CD4-positive, alpha-beta memory T cell (primary cell): ENCODE measurements around the gene FBXL14. TPM values are rescaled to one million over a fixed set of nuclear protein-coding genes. Genes with fewer than 3 reads are reported as not detected.

Source experiments
- CTCF ChIA-PET: fragments of 350-600 bp; sonication (Branson Sonifier 250); formaldehyde crosslinking; loops from one replicate; lab custom pipeline; 2021; ENCODE audit warnings: inconsistent platforms; ENCODE audit not compliant: partially characterized antibody; lab: Charles Lee
- POLR2A ChIA-PET: fragments of 350-600 bp; sonication (Branson Sonifier 250); formaldehyde crosslinking; loops from one replicate; lab custom pipeline; 2021; ENCODE audit not compliant: partially characterized antibody; lab: Charles Lee
- DNase-seq, 5 donors: peaks; one replicate each; pipeline versions ENCODE4 v3.0.0 to v3.0.0-alpha.2; 2020 to 2022; ENCODE audit warnings: mixed read lengths in 1 of 5
- H3K27ac ChIP-seq: one replicate; pipeline ENCODE4 v1.7.0; 2013; ENCODE audit warnings: low read depth, low read length
- H3K27me3 ChIP-seq: 2 replicates; pipeline ENCODE4 v1.7.0; 2013; ENCODE audit warnings: mild to moderate bottlenecking, low read length, moderate library complexity; ENCODE audit not compliant: insufficient read depth
- H3K36me3 ChIP-seq: 2 replicates; pipeline ENCODE4 v1.7.0; 2013; ENCODE audit warnings: mild to moderate bottlenecking, low read length, moderate library complexity; ENCODE audit not compliant: insufficient read depth
- H3K4me1 ChIP-seq: 2 replicates; pipeline ENCODE4 v1.7.0; 2013; ENCODE audit warnings: mild to moderate bottlenecking, low read length, moderate library complexity; ENCODE audit not compliant: insufficient read depth
- H3K4me3 ChIP-seq, 2 donors: one replicate each; pipeline ENCODE4 v1.7.0; 2013; ENCODE audit warnings: low read length in 2 of 2, mild to moderate bottlenecking in 1 of 2
- H3K9me3 ChIP-seq, 2 donors: one replicate each; pipeline ENCODE4 v1.7.0; 2013; ENCODE audit warnings: low read length in 2 of 2, control low read depth in 1 of 2; ENCODE audit not compliant: control insufficient read depth in 1 of 2
- H3K27ac Mint-ChIP-seq, 7 donors: one replicate each; pipeline ENCODE4 v1.8.0; 2020 to 2021; ENCODE audit warnings: mixed read lengths in 7 of 7, mild to moderate bottlenecking in 6 of 7, inconsistent platforms in 3 of 7, moderate library complexity in 3 of 7
- H3K27me3 Mint-ChIP-seq, 2 donors: one replicate each; pipeline ENCODE4 v1.8.0; 2020 to 2021; ENCODE audit warnings: mixed read lengths in 2 of 2
- H3K36me3 Mint-ChIP-seq, 2 donors: one replicate each; pipeline ENCODE4 v1.8.0; 2020 to 2021; ENCODE audit warnings: mixed read lengths in 2 of 2, inconsistent platforms in 1 of 2, mild to moderate bottlenecking in 1 of 2
- H3K4me1 Mint-ChIP-seq, 4 donors: one replicate each; pipeline ENCODE4 v1.8.0; 2020 to 2021; ENCODE audit warnings: mixed read lengths in 4 of 4, mild to moderate bottlenecking in 1 of 4
- H3K4me3 Mint-ChIP-seq, 8 donors: one replicate each; pipeline ENCODE4 v1.8.0; 2020 to 2021; ENCODE audit warnings: mixed read lengths in 8 of 8, mild to moderate bottlenecking in 7 of 8, moderate library complexity in 6 of 8, inconsistent platforms in 3 of 8
- H3K9me3 Mint-ChIP-seq, 8 donors: one replicate each; pipeline ENCODE4 v1.8.0; 2020 to 2021; ENCODE audit warnings: mixed read lengths in 8 of 8, mild to moderate bottlenecking in 5 of 8, inconsistent platforms in 3 of 8, moderate library complexity in 1 of 8
- intact Hi-C: fragments of 100-400 bp; cut with micrococcal nuclease; formaldehyde crosslinking; loops from one replicate; pipeline ENCODE4 v1.15.1; 2023
- polyA plus RNA-seq, 2 donors: library from polyadenylated mRNA; unstranded; fragments of 300-500 nt; fragmentation: Illumina TruSeq; gene quantifications; one replicate each; pipeline ENCODE4 v1.2.3, GENCODE V29; 2021
- total RNA-seq, 2 experiments: library from RNA; stranded (reverse); gene quantifications; one replicate each; pipeline ENCODE4 v1.2.3, GENCODE V29; 2021

Gene FBXL14
- total and polyA plus RNA-seq, 4 experiments from 2014 or later = 14.6 to 43.4 (median 35.4) TPM

DNA sequence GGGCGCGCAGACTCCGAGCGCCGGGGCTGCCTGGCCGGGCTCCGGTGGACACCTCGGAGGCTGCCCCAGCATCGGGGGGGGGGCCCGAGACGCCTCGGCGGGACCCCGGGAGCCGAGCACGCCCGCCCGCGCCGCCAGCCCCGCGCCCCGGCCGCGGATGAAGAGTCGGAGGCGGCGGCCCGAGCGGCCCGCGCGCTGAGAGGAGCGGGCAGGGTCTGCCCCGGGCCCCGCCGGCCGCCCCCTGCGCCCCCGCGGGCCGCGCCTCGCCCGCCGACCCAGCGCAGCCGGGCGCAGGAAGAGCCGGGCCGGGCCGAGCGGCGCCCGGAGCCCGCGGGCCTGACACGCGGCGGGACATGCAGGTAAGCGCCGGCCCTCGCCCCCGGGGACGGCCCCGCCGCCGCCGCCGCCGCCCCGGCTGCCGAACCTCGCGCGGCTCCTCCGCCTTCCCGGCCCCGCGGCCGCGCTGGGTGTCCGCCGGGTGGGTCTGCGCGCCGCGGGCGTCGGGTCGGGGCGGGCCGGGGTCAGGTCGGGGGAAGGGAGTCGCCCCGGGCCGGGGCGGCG, 63.7 kb downstream of the FBXL14 start:
- no peak overlapping the region for H3K4me3 ChIP-seq
- peak in 1 of 5 donors; percentile 15 for DNase-seq
- CTCF ChIA-PET = interaction anchor here (0.9 kb wide), 1 partner anchor 413 kb away, joined by 5 read pairs; no protein-coding TSS in a partner anchor
- no peak overlapping the region for H3K4me3 Mint-ChIP-seq
- H3K27ac Mint-ChIP-seq = no peak overlapping the region
- no peaks in the 10 kb centered on the region for H3K9me3 ChIP-seq
- intact Hi-C loops = loop anchor here (5.0 kb wide), 2 partner anchors 62 to 77 kb away; partner anchors contain the start of gene FBXL14
- peaks cover 37% of the 10 kb centered on the region for H3K4me1 ChIP-seq
- H3K27me3 Mint-ChIP-seq = peaks cover 40 to 50% of the 10 kb centered on the region in 2 donors
- H3K4me1 Mint-ChIP-seq = peaks cover 19 to 34% (median 26%) of the 10 kb centered on the region in 4 donors
- H3K27me3 ChIP-seq = peaks cover 30% of the 10 kb centered on the region
- POLR2A ChIA-PET = no interaction called here
- no peaks in the 10 kb centered on the region for H3K36me3 ChIP-seq
- no peaks in the 10 kb centered on the region for H3K9me3 Mint-ChIP-seq
- H3K36me3 Mint-ChIP-seq = no peaks in the 10 kb centered on the region
- no peak overlapping the region for H3K27ac ChIP-seq

DNA sequence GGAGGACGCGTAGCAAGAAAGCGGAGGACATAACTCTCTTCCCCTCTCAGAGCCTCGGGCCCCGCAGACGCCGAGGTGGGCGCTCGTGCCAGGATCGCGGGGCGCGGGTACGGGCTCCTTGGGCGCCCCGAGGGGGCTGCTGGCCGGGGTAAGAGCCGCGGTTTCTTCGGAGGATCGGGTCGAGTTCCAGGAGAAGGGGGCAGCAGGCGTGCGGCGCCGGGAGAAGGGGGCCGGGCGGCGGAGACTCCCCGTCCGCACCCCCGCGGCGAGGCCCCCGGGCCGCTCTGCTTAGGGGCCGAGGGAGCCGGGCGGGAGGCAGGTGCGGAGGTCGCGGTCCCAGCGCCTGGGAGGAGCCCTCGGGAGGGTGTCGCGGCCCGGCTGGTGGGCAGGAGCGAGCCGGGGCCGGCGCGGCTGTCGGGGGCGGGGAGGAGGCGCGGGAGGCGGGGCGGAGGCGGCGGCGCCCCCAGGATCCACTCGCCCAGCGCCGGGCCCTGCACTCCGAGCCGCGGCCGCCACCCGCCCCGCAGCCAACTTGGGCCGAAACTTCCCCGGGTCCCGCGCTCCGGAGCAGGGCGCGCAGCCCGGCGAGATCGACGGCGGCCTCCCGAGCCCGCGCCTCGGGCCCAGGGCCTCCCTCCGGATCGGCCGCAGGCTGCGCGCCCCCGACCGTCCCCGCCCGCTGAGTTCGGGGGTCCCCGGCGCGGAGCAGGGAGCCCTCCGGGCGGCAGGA, 64.4 kb downstream of the FBXL14 start:
- Histone ChIP-seq H3K27ac (no peak overlapping the region), H3K36me3 (no peaks in the 10 kb centered on the region), H3K4me1 (peaks cover 37% of the 10 kb centered on the region), H3K27me3 (peaks cover 24% of the 10 kb centered on the region), H3K4me3 (no peak overlapping the region), H3K9me3 (no peaks in the 10 kb centered on the region)
- H3K4me3 Mint-ChIP-seq = peak overlapping the region; percentile 80 to 92 (median 85)
- peak in 1 of 5 donors; percentile 7 for DNase-seq
- H3K27me3 Mint-ChIP-seq = peaks cover 43 to 54% of the 10 kb centered on the region in 2 donors
- CTCF ChIA-PET = no interaction called here
- intact Hi-C loops = loop anchor here (5.0 kb wide), 2 partner anchors 62 to 77 kb away; partner anchors contain the start of gene FBXL14
- H3K36me3 Mint-ChIP-seq = no peaks in the 10 kb centered on the region
- H3K27ac Mint-ChIP-seq = peak overlapping the region in 1 of 7 donors; percentile 62
- H3K9me3 Mint-ChIP-seq = no peaks in the 10 kb centered on the region
- peaks cover 19 to 34% (median 26%) of the 10 kb centered on the region in 4 donors for H3K4me1 Mint-ChIP-seq
- POLR2A ChIA-PET = interaction anchor here (1.3 kb wide), 1 partner anchor 64 kb away, joined by 3 read pairs; the partner anchor contains the start of gene FBXL14

DNA sequence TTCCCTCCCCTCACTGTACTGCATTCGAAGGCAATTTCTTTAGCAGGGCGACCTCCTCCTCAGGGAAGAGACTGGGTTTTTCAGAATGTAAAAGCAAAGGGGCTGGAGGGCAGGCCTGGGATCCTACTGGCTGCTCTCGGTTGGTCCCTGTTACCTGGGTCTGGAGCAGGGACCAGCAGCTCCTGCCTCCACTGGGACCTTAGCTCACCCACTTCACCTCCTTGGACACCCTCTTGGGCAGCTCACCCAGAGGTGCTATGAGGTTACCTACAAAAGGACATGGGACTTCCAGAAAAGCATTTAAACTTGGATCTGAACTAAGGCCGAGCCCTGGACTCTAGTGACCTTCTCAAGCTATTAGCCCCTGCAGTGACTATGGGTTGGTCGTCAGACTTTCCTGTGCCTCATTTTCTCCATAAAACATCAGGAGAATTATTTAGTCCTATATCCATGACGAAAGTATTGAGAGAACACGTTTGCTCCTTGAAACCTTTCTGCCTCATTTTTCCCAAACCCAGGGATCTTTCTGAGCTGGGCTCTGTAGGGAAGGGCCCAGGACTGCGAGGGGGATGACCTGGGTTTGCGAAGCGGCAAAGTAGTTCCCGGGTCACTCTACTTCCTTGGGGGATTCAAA, 65.0 kb downstream of the FBXL14 start:
- Mint-ChIP-seq H3K4me3 (peak overlapping the region; percentile 80 to 92 (median 85)), H3K36me3 (no peaks in the 10 kb centered on the region), H3K27me3 (peaks cover 43 to 54% of the 10 kb centered on the region in 2 donors), H3K27ac (peak overlapping the region in 2 of 7 donors; percentile 32 to 62), H3K9me3 (no peaks in the 10 kb centered on the region), H3K4me1 (peaks cover 19 to 34% (median 26%) of the 10 kb centered on the region in 4 donors)
- intact Hi-C loops = no loop called here
- no peak for DNase-seq
- Histone ChIP-seq H3K4me1 (peaks cover 31% of the 10 kb centered on the region), H3K27ac (no peak overlapping the region), H3K27me3 (peaks cover 24% of the 10 kb centered on the region), H3K9me3 (no peaks in the 10 kb centered on the region), H3K4me3 (no peak overlapping the region), H3K36me3 (no peaks in the 10 kb centered on the region)
- POLR2A ChIA-PET = interaction anchor here (1.3 kb wide), 1 partner anchor 64 kb away, joined by 3 read pairs; the partner anchor contains the start of gene FBXL14
- CTCF ChIA-PET = interaction anchor here (1.0 kb wide), 1 partner anchor 412 kb away, joined by 3 read pairs; no protein-coding TSS in a partner anchor

DNA sequence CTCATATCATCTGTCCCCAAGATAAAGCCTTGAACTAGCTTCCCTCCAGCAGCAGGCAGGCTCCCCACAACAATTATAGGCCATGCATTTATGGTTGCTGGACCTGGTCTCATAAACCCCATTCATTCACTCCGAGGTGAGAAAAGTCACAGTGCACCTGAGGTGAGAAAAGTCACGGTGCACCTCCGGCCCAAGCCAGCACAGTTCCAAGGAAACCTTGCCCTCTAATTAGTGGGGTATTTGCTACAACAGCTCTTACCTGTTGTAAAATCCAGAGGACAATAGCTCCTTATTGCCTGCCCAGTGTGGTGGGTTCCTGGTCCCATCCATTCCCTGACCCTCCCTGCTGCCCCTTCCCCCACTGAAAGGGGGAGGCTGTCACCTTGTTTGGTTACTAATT, 65.6 kb downstream of the FBXL14 start:
- POLR2A ChIA-PET = interaction anchor here (1.3 kb wide), 1 partner anchor 65 kb away, joined by 3 read pairs; the partner anchor contains the start of gene FBXL14
- H3K27me3 Mint-ChIP-seq = peaks cover 46 to 57% of the 10 kb centered on the region in 2 donors
- no peaks in the 10 kb centered on the region for H3K9me3 Mint-ChIP-seq
- peak overlapping the region in 2 of 8 donors; percentile 3 to 59 for H3K4me3 Mint-ChIP-seq
- intact Hi-C loops = no loop called here
- Histone ChIP-seq H3K27ac (no peak overlapping the region), H3K4me3 (no peak overlapping the region), H3K27me3 (peaks cover 28% of the 10 kb centered on the region), H3K4me1 (peaks cover 26% of the 10 kb centered on the region), H3K9me3 (no peaks in the 10 kb centered on the region), H3K36me3 (no peaks in the 10 kb centered on the region)
- no peaks in the 10 kb centered on the region for H3K36me3 Mint-ChIP-seq
- CTCF ChIA-PET = interaction anchor here (1.0 kb wide), 1 partner anchor 411 kb away, joined by 3 read pairs; no protein-coding TSS in a partner anchor
- H3K4me1 Mint-ChIP-seq = peaks cover 18 to 30% (median 23%) of the 10 kb centered on the region in 4 donors
- DNase-seq = no peak
- H3K27ac Mint-ChIP-seq = no peak overlapping the region

DNA sequence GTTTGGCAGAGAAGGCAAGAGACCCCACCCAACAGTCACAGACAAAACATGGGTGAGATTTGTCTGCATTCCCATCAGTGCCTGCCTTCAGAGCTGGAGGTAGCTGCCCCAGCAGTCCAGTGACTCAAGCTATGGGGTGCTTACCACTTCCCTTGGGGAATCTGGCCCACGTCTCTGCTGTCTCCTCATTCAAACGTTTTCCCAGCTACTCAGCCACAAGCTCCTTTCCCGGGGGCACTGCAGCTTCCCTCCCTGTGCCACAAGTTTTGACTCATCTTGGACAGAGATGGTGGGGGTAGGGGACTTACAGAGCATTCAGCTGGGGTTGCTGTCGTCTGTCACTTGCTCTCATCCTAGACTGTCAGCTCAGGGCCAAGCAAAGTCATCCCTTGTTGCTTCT, 66.6 kb downstream of the FBXL14 start:
- DNase-seq = no peak
- POLR2A ChIA-PET = no interaction called here
- peaks cover 28% of the 10 kb centered on the region for H3K27me3 ChIP-seq
- intact Hi-C loops = no loop called here
- no peak overlapping the region for H3K27ac ChIP-seq
- H3K36me3 Mint-ChIP-seq = no peaks in the 10 kb centered on the region
- peak overlapping the region in 1 of 8 donors; percentile 2 for H3K4me3 Mint-ChIP-seq
- H3K27ac Mint-ChIP-seq = no peak overlapping the region
- H3K4me1 Mint-ChIP-seq = peaks cover 9 to 20% (median 14%) of the 10 kb centered on the region in 4 donors
- no peak overlapping the region for H3K4me3 ChIP-seq
- H3K27me3 Mint-ChIP-seq = peaks cover 45 to 52% of the 10 kb centered on the region in 2 donors
- CTCF ChIA-PET = interaction anchor here (0.6 kb wide), 1 partner anchor 12 kb away, joined by 4 read pairs; no protein-coding TSS in a partner anchor
- peaks cover 16% of the 10 kb centered on the region for H3K4me1 ChIP-seq
- H3K9me3 Mint-ChIP-seq = no peaks in the 10 kb centered on the region
- no peaks in the 10 kb centered on the region for H3K9me3 ChIP-seq
- no peaks in the 10 kb centered on the region for H3K36me3 ChIP-seq

DNA sequence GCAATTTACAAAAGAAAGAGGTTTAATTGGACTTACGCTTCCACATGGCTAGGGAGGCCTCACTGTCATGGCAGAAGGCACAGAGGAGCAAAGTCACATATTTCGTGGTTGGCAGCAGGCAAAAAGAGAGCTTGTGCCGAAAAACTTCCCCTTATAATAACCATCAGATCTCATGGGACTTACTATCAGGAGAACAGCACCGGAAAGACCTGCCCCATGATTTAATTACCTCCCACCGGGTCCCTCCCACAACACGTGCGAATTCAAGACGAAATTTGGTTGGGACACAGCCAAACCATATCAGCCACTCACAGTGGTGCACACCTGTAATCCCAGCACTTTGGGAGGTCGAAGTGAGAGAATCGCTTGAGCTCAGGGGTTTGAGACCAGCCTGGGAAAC, 68.5 kb downstream of the FBXL14 start:
- no peaks in the 10 kb centered on the region for H3K9me3 ChIP-seq
- no peaks in the 10 kb centered on the region for H3K9me3 Mint-ChIP-seq
- no peak overlapping the region for H3K27ac Mint-ChIP-seq
- no peak overlapping the region for H3K27ac ChIP-seq
- no peak overlapping the region for H3K4me3 Mint-ChIP-seq
- H3K27me3 ChIP-seq = peaks cover 13% of the 10 kb centered on the region
- H3K4me1 Mint-ChIP-seq = peaks cover 2 to 5% (median 4%) of the 10 kb centered on the region in 4 donors
- peaks cover 36 to 44% of the 10 kb centered on the region in 2 donors for H3K27me3 Mint-ChIP-seq
- no peak overlapping the region for H3K4me3 ChIP-seq
- H3K36me3 ChIP-seq = no peaks in the 10 kb centered on the region
- H3K36me3 Mint-ChIP-seq = no peaks in the 10 kb centered on the region
- no peaks in the 10 kb centered on the region for H3K4me1 ChIP-seq
- ChIA-PET CTCF (no interaction called here), POLR2A (no interaction called here)
- intact Hi-C loops = no loop called here
- DNase-seq = no peak
